ENCODE measurements around the gene TM4SF20. TPM values are rescaled to one million over a fixed set of nuclear protein-coding genes. Genes with fewer than 3 reads are reported as not detected.
"Not testable (repeated sequence)": the region's sequence is repeated elsewhere in the genome, so short reads cannot be mapped to it uniquely, and the experiment has no call there.

TM4SF20 gene
- polyA plus RNA-seq, 5 donors = 0.08 to 0.14 (median 0.09) TPM; not detected in 2

DNA sequence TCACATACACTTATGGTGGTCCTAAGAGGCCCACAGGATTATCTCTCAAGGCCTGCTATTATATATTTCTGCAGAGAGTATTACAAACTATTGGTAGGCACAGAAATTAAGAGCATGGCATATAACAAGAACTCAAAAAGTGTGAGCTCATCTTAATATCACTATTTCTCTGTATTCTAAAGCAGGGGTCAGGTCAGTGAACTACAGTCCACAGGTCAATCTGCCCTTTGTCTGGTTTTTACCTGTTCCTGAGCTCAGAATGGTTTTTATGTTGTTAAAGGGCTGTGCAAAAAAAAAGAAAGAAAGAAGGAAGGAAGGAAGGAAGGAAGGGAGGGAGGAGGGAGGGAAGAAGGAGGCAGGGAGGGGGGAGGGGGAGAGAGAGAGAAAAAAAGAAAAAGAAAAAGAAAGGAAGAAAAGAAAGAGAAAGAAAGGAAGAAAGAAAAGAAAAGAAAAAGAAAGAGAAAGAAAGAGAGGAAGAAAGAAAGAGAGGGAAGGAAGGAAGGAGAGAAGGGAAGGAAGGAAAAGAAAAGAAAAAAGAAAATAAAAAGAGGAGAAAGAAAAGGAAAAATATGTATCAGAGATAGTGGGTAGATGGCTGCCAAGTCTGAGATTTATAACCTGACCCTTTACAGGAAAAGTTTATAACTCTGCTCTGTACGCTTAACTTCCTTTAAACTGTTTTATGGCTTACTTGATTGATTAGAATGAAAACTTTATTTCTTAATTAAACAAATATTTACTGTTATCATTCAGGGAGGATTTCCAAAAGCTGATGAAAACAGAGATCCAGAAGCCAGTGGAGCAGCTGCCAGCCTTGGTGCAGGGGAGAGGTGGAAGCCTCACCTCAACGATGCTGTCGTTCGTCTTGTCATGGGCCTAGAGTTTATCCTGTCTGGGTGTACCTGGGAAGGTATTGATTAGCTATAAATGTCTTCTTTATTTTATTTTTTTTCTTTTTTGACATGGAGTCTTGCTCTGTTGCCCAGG lies 19.9 kb upstream of the TM4SF20 start:
- no peak for DNase-seq

DNA sequence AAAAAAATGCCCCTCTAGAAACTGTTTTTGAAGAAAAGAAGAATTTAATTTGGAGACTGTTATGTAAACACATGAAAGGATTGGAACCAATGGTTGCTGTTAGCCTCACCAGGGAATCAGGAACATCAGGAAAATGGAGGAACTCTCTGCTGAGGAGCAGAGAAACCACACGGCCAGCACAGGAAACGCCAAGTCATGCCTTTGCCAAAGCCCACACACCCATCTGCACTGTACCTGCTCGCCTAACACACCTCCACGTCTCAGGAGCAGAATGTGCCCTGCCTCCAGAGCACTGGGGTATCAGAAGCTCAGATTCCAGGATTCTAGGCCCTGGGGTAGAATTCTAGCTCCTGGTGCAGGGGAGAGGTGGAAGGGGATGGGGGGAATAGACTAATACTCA lies 18.5 kb upstream of the TM4SF20 start:
- DNase-seq = no peak

DNA sequence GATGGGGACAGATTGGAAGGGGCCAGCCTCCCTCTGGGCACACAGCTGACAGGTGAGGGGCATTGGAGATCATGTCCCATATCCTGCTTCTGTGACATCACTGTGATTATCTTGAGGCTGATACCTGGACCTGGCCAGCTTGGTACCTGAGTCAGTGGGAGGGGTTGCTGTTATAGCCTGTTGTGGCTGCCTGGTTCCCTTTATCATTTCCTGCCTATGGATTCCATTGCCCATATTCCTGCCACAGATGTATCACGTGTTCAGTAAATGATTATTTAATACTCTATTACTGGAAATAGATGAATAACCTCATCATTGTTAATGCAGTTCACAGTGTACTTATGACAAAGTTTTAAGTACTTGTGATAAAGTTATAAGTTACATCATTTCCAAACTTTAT lies 16.4 kb upstream of the TM4SF20 start:
- DNase-seq = no peak

DNA sequence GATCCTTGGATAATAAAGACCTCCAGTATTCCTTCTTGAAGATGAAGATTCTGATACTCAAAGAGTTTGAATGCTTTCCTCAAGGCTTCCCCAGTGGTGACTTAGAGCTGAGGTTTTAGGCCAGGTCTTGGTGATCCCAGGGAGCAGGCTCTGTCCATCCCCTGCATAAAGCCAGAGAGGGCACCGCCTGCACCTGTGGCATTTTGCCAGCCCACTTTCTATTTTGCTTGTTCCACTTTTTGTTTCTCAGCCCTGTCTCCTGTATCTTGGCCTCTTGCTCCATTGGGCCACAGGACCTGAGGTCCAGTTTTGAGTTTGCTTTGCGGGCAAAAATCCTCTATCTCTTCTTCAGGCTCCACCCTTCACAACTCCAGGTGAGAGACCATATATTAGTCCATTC lies 15.3 kb upstream of the TM4SF20 start:
- no peak for DNase-seq

DNA sequence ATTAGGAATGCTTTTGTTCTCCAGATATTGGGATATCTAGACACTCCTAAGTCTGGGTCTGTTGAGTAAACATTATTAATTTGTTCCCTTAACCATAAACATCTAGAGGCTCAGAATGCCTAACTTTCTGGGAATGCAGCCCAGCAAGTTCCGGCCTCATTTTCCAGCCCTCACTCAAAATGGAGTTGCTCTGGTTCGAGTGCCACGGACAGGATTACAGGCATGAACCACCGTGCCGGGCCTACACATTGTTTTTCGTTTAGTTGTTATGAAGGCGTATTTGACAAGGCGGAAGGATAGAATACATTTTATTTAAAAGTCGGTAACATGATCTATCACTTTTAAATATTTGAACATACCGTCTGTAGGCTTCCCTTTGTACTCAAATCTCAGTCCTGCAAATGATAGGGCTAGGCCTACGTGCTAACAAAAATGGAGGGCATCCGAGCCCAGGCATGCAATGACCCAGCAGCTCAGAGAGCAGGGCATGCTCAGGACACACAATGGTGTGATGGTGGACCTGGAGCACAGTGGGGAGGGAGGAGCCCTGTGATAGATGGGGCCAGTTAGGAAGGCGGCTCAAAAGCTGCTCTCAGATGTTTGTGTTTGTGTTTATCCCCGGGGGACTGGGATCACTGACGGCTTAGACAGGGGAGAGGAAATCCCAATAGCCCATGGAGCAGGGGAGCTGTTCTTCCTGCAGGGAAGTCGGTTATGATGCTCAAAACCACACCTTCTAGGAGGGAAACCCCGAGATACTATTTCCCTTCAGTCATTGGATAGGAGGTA lies 11.6 kb upstream of the TM4SF20 start:
- no peak for DNase-seq

DNA sequence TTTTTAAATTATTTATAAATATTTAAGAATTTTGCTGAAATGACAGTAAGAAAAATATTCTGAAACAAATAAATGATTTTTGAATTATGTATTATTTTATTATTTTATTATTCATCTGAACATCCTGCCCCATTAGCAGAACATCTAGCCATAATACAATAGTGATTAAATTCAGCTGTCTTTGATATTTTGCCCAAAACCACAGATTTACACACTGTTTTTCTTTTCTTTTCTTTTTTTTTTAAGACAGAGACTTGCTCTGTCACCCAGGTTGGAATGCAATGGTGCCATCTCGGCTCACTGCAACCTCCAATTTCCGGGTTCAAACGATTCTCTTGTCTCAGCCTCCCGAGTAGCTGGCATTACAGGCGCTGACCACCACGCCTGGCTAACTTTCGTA lies 10.6 kb upstream of the TM4SF20 start:
- no peak for DNase-seq

DNA sequence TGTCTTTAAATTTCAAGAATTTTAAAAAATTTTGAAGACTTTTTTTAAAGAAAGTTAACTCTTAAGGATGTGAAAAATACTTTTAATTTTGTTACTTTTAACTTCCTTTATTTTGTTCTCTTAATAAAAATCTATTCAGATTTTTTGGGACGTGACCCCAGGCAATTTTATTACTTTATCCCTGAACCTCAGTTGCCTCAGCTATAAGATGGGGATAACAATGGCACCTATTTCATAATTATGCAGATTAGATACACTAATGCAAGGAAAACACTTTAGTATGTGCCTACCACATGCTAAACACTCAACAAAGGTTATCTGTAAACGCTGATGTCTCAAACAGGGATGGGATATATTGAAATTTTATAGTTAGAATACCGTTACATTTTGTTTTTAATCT lies 10.1 kb upstream of the TM4SF20 start:
- no peak for DNase-seq

DNA sequence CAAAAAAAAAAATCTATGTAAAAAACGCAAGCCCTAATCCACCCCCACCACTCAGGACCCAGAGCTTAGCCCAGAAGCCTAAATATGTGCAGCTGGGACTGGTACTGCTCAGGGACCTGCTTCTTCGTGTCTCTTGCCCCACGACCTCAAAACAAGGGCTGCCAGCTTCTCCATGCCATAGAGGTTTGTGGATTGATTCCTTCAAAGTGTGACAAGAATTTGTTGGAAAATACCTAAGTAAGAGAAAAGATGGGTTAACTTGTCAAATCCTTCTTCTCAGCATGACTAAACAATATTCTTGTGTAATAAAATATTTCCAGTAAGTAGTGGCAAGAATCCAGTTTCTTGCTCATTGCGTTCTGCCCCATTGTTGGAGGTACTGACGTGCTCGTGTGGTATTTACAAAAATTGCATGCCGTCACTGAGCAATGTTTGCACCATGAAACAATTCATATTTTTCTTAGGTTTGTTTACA lies 9.5 kb upstream of the TM4SF20 start:
- no peak for DNase-seq

DNA sequence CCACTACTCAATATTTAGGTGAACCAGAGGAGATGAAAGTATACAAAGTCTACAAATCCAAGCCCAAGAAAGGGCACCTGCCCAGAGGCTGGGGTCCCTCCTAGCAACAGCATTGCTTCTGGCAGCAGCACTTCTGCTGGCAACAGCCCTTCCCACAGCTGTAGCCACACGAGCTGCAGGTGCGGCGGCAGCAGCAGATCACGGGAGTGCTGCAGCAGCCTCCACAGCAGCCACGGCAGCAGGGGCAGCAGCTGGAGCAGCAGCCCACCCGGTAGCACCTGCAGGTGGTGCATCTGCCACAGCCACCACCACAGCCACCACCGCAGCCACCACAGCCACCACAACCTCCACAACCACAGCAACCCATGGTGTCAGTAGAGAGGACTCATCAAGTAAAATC lies 8.5 kb upstream of the TM4SF20 start, which contains the start of gene SCYGR1:
Gene SCYGR1, minus strand, starts transcription at position 367 of the 400 bp plus-strand sequence. Its CDS starts 0 bp downstream, at position 367.
- DNase-seq = not testable (repeated sequence)

DNA sequence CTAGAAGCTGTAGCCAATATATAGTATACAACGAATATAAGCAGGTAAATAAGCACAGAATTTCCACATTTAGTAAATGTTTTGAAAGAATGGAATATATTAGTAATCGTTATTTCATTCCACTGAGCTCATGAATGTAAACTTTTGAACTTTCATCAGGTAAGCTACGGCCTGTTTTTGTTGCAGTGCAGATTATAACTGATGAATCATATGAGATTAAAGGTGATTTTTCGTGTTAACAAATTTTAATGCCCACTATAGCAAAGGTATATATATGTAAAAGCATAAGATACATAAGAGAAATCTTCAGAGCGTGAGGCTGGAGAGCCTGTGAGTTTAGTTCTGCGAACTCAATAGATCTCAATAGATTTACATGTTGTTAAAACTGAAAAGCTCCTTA lies 7.5 kb upstream of the TM4SF20 start:
- no peak for DNase-seq

DNA sequence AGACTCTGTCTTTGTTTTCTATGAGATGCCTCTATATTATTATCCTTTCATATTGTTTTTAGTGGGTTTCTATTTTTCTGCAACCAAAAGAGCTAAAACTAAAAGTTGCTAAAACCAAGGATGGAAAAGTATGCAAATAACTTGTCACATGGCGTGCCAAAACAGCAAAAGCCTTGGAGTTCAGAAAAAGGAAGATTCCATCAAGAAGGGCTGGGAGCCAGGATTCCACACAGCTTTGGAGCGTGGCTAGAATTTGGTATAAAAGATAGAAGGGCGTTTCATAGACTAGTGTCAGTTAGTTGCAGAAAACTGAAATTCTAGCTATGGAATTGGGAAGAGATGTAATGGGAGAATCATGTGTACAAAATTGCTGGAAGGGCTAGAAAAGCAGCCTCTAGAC lies 4.6 kb upstream of the TM4SF20 start:
- no peak for DNase-seq

DNA sequence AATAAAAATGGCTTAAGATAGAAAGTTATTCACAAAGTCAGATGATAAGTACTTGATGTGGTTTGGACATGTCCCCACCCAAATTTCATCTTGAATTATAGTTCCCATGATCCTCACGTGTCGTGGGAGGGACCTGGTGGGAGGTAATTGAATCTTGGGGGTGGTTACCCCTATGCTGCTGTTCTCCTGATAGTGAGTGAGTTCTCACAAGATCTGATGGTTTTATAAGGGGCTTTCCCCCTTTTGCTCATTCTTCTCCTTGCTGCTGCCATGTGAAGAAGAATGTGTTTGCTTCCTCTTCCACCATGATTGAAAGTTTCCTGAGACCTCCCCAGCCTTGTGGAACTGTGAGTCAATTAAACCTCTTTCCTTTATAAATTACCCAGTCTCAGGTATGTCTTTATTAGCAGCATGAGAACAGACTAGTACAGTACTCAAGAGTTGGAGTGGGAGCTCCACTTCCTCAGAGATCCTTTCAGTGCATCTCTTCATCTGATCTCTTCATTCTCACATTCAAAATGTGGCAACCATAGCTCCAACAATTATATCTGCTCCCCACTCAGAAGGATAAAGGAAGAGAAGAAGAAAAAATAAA lies 3.2 kb upstream of the TM4SF20 start:
- DNase-seq = not testable (repeated sequence)

DNA sequence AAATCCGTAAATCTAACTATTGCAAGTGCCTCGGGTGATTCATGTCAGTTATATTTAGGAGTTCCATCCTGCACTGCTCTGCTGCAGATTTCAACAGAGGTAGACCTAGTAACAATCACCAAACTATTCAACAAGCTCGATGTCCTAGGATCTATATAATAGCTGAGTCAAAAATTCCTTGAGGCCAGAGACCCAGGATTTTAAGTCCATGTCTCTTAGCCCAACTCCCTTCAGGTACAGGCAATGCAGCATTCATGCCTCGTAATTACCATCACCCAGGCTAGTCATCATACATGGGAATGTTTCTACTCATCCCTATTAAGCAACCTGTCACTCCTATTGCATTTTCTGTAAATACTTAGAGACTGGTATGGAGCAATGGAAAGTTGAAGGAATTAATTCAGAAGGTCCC lies 729 bp downstream of the TM4SF20 start:
- no peak for DNase-seq

DNA sequence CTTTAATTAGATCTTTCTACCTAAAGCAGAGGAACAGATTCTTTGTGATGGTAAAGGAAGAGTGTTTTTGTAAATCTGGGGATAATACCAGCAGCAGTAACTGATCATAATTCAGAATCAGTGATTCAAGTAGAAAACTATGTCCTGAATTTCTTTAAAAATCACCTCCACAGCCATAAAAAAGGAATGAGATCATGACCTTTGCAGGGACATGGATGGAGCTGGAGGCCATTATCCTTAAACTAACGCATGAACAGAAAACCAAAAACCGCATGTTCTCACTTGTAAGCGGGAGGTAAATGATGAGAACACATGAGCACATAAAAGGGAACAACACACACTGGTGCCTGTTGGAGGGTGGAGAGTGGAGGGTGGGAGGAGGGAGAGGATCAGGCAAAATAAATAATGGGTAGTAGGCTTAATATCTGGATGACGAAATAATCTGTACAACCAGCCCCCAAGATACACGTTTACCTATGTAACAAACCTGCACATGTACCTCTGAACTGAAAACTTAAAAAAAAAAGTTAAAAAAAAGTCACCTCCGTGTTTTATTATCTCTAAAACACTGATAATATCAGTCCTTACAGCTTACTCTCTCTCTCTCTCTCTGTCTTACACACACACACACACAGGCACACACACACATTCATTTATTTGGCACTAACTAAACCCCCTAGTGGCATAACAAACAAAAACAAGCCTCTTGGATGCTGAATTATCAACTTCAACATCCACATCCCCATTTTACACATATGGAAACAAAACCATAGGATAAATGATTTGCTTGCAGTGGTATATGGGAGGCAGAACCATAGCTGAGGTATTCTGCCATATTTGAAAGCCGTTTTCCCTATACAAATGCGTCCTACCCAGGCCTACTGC lies 1.4 kb downstream of the TM4SF20 start:
- no peak for DNase-seq

DNA sequence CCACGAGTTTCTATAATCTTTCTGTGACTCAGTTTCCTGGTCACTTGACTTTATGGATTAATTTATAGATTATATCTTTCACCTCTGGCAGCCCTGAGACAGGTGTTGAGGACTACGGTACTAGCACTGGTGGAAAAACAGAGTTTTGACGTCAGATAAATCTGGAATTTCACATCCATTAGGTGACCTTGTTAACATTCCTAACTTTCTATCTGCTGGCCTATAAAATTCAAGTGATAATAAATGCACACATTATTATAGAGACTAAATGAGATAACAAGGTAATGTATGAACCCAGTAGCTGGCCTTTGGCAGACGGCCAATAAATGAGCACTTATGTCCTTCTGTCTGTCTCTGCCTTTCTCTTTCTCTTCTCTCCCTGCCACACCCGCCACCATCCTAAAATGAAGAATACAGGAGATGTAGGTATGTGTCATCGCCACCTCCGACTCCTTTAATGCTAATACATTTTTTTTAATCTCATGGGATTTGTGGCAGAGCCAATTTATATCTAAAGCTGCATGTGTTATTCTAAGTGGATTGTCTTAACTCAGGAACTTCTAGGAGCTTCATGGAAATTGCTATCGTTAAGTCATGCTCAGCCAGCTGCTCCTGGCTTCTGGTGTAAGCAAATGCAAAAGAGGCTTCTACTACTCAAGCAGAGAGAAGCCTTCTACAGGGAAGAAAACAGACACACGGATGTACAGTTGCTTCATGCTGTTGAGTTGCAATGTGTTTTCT lies 2.3 kb downstream of the TM4SF20 start:
- no peak for DNase-seq

DNA sequence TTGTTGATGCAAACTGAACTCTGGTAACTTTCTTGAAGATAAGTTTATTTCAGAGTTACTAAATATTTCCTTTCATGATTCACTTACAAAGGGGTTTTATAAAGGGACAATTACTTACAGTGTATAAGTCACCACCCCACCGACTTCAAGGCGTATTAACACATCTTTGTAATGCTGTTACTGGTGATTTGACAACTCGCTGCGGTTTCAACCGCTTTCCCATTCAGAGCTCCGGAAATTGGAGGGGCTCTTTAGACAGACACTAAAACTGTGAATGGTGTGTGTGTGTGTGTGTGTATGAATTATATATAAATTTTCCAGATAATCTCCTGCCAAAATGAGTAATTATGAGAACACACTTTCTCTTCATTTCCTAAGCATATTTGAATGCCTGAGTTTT lies 4.9 kb downstream of the TM4SF20 start:
- no peak for DNase-seq

DNA sequence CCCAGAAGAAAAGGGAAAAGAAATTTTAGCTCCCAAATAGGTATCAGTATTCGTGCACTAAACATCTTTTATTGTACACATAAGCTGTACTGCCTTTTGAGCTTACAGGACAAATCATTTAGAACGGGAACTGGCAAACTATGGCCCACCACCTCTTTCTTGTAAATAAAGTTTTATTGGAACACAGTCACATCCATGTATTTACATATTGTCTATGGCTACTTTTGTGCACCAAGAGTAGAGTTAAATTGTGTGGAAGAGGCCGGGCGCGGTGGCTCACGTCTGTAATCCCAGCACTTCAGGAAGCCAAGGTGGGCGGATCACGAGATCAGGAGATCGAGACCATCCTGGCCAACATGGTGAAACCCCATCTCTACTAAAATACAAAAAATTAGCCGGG lies 5.7 kb downstream of the TM4SF20 start:
- DNase-seq = no peak

DNA sequence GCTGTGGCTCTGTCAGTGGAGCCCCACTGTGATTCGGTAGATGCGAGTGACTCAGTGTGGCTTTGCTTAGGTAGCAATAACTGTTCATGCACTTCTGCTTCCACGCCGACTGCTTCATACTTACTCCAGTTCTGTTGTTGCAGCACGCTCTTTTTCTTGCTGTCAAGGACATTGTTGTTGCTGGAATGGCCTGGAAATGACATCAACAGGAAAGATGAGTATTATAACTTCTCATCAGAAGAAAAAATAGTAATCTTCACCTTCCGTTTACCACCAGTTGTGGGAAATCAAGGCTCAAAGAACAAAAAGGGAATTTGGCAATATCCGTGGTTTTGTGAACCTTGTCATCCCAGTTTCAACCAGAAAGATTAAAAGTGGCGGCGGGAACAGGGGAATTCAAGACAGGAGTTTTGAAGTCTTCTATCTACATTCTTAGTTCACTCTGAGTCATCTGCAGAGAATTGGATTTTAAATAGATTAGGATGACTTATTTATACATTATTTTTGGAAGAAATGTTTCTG lies 8.3 kb downstream of the TM4SF20 start:
- DNase-seq = no peak

DNA sequence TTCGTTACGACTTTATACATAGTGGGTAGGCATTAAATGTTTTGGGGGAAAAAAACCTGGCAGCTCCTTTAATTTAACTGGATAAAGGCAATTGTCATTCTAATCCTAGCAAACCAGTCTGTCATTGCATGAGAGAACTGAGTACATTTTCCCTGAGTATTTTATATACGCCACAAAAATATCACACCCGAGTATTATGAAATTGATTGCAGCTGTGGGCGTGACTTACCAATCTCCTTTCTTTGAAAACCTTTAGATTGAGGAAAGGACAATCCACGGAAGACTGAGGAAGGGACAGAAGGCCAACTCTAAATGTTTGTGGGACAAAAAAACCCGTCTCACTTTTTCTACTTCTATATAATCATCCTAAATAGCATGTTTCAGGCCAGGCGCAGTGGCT lies 9.0 kb downstream of the TM4SF20 start:
- DNase-seq = no peak

DNA sequence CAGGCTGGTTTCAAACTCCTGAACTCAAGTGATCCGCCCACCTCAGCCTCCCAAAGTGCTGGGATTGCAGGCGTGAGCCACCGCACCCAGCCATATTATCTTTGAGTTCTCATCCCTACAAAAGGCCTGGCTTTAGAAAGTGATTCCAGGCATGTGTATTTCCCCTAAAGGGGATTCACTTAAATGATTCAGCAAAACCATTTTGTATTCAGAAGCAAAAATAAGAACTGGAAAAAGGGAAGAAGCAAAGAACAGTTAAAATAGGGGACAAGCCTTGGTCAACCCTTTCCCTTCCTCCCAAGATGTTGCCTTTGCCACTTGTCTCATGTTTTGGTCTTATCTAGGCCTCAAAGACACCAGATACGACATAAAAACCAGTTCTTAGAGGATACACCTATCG lies 10.5 kb downstream of the TM4SF20 start:
- no peak for DNase-seq
